Activated B cell treated with CpG ODN at 0.5 μM for 24 hours (primary cell): ENCODE data around the gene BGLAP. TPM values are rescaled to one million over a fixed set of nuclear protein-coding genes. Genes with fewer than 3 reads are reported as not detected.

ENCODE experiments used
- ATAC-seq: fragments of 200-7000 bp; cut with Tn5 transposase; one replicate; pipeline ENCODE4 v1.10.0; 2021; ENCODE audit warnings: low read depth, mild to moderate bottlenecking, moderate library complexity
- CTCF ChIA-PET: fragments of 350-600 bp; sonication (Branson Sonifier 250); formaldehyde crosslinking; loops from one replicate; lab custom pipeline; 2021; ENCODE audit warnings: antibody characterized with exemption; lab: Charles Lee
- POLR2A ChIA-PET: fragments of 350-600 bp; sonication (Branson Sonifier 250); formaldehyde crosslinking; loops from one replicate; lab custom pipeline; 2021; ENCODE audit warnings: antibody characterized with exemption; lab: Charles Lee
- DNase-seq: peaks from one replicate; pipeline ENCODE4 v3.0.0; 2022
- H3K27ac Mint-ChIP-seq: one replicate; pipeline ENCODE4 v1.8.0; 2020; ENCODE audit warnings: mixed read lengths
- H3K27me3 Mint-ChIP-seq: one replicate; pipeline ENCODE4 v1.8.0; 2021; ENCODE audit warnings: mixed read lengths
- H3K36me3 Mint-ChIP-seq: one replicate; pipeline ENCODE4 v1.8.0; 2021; ENCODE audit warnings: low read depth, mixed read lengths
- H3K4me1 Mint-ChIP-seq: one replicate; pipeline ENCODE4 v1.8.0; 2021; ENCODE audit warnings: mixed read lengths
- H3K4me3 Mint-ChIP-seq: one replicate; pipeline ENCODE4 v1.8.0; 2020; ENCODE audit warnings: mild to moderate bottlenecking, mixed read lengths
- H3K9me3 Mint-ChIP-seq: one replicate; pipeline ENCODE4 v1.8.0; 2020; ENCODE audit warnings: mixed read lengths
- intact Hi-C: fragments of 100-400 bp; cut with micrococcal nuclease; formaldehyde crosslinking; loops from one replicate; pipeline ENCODE4 v1.15.1; 2024
- total RNA-seq: library from RNA; stranded (reverse); gene quantifications from 2 replicates; pipeline ENCODE4 v1.2.3, GENCODE V29; 2022
- TF ChIP-seq, protein P1 (sequence below): fragments of 200-600 bp; IDR thresholded peaks from one replicate; pipeline ENCODE4 v1.8.0; 2022; ENCODE audit warnings: antibody characterized with exemption, mild to moderate bottlenecking

The BGLAP gene
- total RNA-seq, 1 donor from 2014 or later = 3.3 TPM

DNA sequence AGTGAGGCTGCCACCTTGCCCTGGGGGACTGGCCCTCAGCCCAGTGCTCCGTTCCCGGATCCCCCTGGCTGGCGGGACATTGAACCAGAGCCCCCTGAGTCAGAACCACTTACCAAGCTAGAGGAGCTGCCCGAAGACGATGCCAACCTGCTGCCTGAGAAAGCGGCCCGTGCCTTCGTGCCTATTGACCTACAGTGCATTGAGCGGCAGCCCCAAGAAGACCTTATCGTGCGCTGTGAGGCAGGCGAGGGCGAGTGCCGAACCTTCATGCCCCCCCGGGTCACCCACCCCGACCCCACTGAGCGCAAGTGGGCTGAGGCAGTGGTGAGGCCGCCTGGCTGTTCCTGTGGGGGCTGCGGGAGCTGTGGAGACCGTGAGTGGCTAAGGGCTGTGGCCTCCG, 43.5 kb downstream of the BGLAP start:
- no peak overlapping the region for H3K4me3 Mint-ChIP-seq
- TF ChIP-seq, protein P1, sequence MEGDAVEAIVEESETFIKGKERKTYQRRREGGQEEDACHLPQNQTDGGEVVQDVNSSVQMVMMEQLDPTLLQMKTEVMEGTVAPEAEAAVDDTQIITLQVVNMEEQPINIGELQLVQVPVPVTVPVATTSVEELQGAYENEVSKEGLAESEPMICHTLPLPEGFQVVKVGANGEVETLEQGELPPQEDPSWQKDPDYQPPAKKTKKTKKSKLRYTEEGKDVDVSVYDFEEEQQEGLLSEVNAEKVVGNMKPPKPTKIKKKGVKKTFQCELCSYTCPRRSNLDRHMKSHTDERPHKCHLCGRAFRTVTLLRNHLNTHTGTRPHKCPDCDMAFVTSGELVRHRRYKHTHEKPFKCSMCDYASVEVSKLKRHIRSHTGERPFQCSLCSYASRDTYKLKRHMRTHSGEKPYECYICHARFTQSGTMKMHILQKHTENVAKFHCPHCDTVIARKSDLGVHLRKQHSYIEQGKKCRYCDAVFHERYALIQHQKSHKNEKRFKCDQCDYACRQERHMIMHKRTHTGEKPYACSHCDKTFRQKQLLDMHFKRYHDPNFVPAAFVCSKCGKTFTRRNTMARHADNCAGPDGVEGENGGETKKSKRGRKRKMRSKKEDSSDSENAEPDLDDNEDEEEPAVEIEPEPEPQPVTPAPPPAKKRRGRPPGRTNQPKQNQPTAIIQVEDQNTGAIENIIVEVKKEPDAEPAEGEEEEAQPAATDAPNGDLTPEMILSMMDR = no peak

DNA sequence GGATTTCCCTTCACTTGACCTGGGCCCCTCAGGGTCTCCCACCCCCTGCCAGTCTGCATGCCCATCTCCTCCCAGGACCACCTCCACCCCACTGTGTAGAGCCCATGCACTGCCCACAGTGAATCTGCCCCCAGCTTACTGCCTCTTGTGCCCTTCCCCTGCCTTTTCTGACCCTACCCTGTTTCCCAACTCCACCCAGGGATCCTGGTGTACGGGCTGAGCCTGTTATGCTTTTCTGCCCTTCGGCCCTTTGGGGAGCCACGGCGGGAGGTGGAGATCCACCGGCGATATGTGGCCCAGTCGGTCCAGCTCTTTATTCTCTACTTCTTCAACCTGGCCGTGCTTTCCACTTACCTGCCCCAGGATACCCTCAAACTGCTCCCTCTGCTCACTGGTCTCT, 44.1 kb downstream of the BGLAP start:
- no peak overlapping the region for H3K4me3 Mint-ChIP-seq
- TF ChIP-seq, protein P1 = no peak
- CTCF ChIA-PET = no interaction called here

More for the DNA sequence above, 43.5 kb downstream of the BGLAP start:
- intact Hi-C loops = no loop called here
- ATAC-seq = no peak
- H3K27ac Mint-ChIP-seq = no peak overlapping the region
- H3K4me1 Mint-ChIP-seq = peaks cover 36% of the 10 kb centered on the region
- no peaks in the 10 kb centered on the region for H3K9me3 Mint-ChIP-seq
- ChIA-PET CTCF (interaction anchor here (1.6 kb wide), 1 partner anchor 11 kb away, joined by 3 read pairs; no protein-coding TSS in a partner anchor), POLR2A (no interaction called here)
- DNase-seq = no peak
- H3K27me3 Mint-ChIP-seq = no peaks in the 10 kb centered on the region
- peaks cover 23% of the 10 kb centered on the region for H3K36me3 Mint-ChIP-seq

DNA sequence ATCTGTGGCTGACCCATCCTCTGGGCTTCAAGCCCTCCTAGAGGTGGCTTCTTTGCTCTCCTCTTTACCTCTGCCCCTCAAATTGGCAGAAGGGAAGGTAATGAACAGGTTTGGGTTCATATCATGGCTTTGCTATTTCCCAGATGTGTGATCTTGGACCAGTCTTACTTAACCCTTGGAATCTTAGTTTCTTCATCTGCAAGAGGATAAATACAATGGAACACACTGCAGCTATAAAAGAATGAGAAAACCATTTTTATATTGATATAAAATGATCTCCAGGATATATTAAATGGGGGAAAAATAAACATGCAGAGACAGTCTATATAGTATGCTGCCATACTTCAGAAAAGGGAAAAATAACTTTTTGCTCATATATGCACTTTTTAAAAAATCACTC, 47.9 kb downstream of the BGLAP start:
- Mint-ChIP-seq H3K9me3 (no peaks in the 10 kb centered on the region), H3K27me3 (no peaks in the 10 kb centered on the region), H3K4me3 (no peak overlapping the region), H3K27ac (no peak overlapping the region), H3K36me3 (peaks cover 16% of the 10 kb centered on the region), H3K4me1 (peaks cover 10% of the 10 kb centered on the region)
- ATAC-seq (no peak), DNase-seq (no peak)
- CTCF ChIA-PET = no interaction called here
- TF ChIP-seq, protein P1 = no peak
- POLR2A ChIA-PET = no interaction called here
- intact Hi-C loops = no loop called here

More for the DNA sequence above, 44.1 kb downstream of the BGLAP start:
- Mint-ChIP-seq H3K9me3 (no peaks in the 10 kb centered on the region), H3K27me3 (no peaks in the 10 kb centered on the region), H3K27ac (no peak overlapping the region), H3K4me1 (peaks cover 30% of the 10 kb centered on the region), H3K36me3 (peaks cover 22% of the 10 kb centered on the region)
- ATAC-seq = no peak
- no peak for DNase-seq
- POLR2A ChIA-PET = no interaction called here
- intact Hi-C loops = no loop called here

DNA sequence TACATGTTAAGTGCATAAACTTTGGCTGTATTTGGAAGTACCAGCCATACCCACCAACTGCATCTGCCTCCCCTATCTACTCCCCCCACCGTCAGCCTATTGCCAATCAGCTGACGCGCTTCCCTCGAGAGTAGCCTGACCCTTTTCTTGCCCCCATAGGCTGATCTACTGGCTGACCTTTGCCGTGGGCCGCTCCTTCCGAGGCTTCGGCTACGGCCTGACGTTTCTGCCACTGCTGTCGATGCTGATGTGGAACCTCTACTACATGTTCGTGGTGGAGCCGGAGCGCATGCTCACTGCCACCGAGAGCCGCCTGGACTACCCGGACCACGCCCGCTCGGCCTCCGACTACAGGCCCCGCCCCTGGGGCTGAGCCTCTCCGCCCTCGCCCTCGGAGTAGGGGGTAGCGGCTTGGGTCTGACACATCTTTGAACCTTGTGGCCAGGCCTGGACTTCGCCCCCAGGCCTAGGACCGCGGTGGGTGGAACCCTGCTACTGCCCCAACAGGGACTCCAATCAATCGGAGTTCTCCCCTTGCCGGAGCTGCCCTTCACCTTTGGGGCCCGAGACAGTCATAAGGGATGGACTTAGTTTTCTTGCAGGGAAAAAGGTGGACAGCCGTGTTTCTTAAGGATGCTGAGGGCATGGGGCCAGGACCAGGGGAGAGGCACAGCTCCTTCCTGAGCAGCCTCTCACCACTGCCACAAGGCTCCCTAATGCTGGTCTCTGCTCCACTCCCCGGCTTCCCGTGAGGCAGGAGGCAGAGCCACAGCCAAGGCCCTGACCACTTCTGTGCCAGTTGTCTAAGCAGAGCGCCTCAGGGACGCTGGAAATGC, 49.5 kb downstream of the BGLAP start:
- ChIA-PET CTCF (no interaction called here), POLR2A (interaction anchor here (2.1 kb wide), 1 partner anchor 9 kb away, joined by 8 read pairs; the partner anchor contains the start of gene SMG5)
- Mint-ChIP-seq H3K4me3 (peak overlapping the region; percentile 79), H3K36me3 (peaks cover 11% of the 10 kb centered on the region), H3K27me3 (no peaks in the 10 kb centered on the region), H3K9me3 (no peaks in the 10 kb centered on the region), H3K4me1 (peaks cover 21% of the 10 kb centered on the region), H3K27ac (peak overlapping the region; percentile 51)
- peak; percentile 51 for DNase-seq
- peak; percentile 93 for ATAC-seq
- intact Hi-C loops = loop anchor here (1.0 kb wide), 1 partner anchor 9 kb away; the partner anchor contains the start of gene SMG5
- TF ChIP-seq, protein P1 = no peak

Other genes starting within 250 kb of the BGLAP start
- gene SSR2, start 221.2 kb upstream of the BGLAP start, total RNA-seq = 136 and 146 TPM in 2 replicates
- 28.1 and 32.5 TPM in 2 replicates for gene UBQLN4, start 188.4 kb upstream of the BGLAP start, total RNA-seq
- gene LAMTOR2, start 187.4 kb upstream of the BGLAP start, total RNA-seq = 45.9 and 48.0 TPM in 2 replicates
- 0.32 and 0.38 TPM in 2 replicates for gene RAB25, start 181.0 kb upstream of the BGLAP start, total RNA-seq
- 0.39 and 0.47 TPM in 2 replicates for gene MEX3A, start 159.7 kb upstream of the BGLAP start, total RNA-seq
- 40.4 and 47.5 TPM in 2 replicates for gene LMNA, start 127.5 kb upstream of the BGLAP start, total RNA-seq
- gene SEMA4A, start 88.6 kb upstream of the BGLAP start, total RNA-seq = 7.0 and 7.4 TPM in 2 replicates
- gene SLC25A44, start 48.1 kb upstream of the BGLAP start, total RNA-seq = 17.9 and 26.4 TPM in 2 replicates
- 68.8 and 75.8 TPM in 2 replicates for gene PMF1, start 29.2 kb upstream of the BGLAP start, total RNA-seq
- 1.6 and 1.8 TPM in 2 replicates for gene PAQR6, start 5.9 kb downstream of the BGLAP start, total RNA-seq
- 62.6 and 77.1 TPM in 2 replicates for gene SMG5, start 40.6 kb downstream of the BGLAP start, total RNA-seq
- 5.1 and 5.4 TPM in 2 replicates for gene TMEM79, start 42.1 kb downstream of the BGLAP start, total RNA-seq
- 15.9 and 16.8 TPM in 2 replicates for gene GLMP, start 53.5 kb downstream of the BGLAP start, total RNA-seq
- not detected in 2 replicates for gene VHLL, start 57.1 kb downstream of the BGLAP start, total RNA-seq
- gene CCT3, start 96.1 kb downstream of the BGLAP start, total RNA-seq = 255 and 260 TPM in 2 replicates
- 0.44 TPM in 1 of 2 replicates, not detected in the other for gene TSACC, start 96.3 kb downstream of the BGLAP start, total RNA-seq
- not detected in 2 replicates for gene RHBG, start 127.0 kb downstream of the BGLAP start, total RNA-seq